ENCODE results near the gene LMBRD2. TPM values are rescaled to one million over a fixed set of nuclear protein-coding genes. Genes with fewer than 3 reads are reported as not detected.

Gene LMBRD2
- total RNA-seq, 2 experiments from 2014 or later = 7.6 to 8.0 TPM

DNA sequence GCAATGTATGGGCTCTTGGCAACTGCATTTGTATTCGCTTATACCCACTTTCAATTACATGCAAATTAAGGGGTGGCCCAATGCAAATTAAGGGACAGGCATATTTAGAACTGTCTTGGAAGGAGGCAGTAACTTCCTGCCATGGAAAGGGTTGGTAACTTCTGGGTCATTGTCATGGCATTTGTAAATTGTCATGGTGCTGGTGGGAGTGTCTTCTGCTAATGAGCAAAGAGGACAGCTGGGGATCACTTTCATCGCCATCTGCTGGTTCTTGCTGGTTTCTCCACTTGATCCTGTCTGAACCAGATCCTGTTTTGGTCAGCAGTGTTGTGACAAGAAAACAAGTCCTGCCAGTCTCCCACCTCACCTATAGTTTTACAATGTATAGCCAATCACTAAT, 61.7 kb downstream of the LMBRD2 start:
- H3K27ac Mint-ChIP-seq = no peak overlapping the region
- no peak overlapping the region for H3K4me3 Mint-ChIP-seq
- intact Hi-C loops (cut with micrococcal nuclease) = no loop called here
- H3K4me1 Mint-ChIP-seq (ENCODE audit: low read depth) = no peaks in the 10 kb centered on the region
- H3K27me3 Mint-ChIP-seq (ENCODE audit: low read depth) = peaks cover 7% of the 10 kb centered on the region
- CTCF ChIA-PET = interaction anchor here (0.7 to 2.7 kb wide), 4 partner anchors 9 to 122 kb away, joined by 3 to 18 read pairs (median 4); no protein-coding TSS in a partner anchor
- H3K9me3 Mint-ChIP-seq = peaks cover 6% of the 10 kb centered on the region
- DNase-seq = peak; percentile 16
- no peaks in the 10 kb centered on the region for H3K36me3 Mint-ChIP-seq (ENCODE audit: low read depth)

DNA sequence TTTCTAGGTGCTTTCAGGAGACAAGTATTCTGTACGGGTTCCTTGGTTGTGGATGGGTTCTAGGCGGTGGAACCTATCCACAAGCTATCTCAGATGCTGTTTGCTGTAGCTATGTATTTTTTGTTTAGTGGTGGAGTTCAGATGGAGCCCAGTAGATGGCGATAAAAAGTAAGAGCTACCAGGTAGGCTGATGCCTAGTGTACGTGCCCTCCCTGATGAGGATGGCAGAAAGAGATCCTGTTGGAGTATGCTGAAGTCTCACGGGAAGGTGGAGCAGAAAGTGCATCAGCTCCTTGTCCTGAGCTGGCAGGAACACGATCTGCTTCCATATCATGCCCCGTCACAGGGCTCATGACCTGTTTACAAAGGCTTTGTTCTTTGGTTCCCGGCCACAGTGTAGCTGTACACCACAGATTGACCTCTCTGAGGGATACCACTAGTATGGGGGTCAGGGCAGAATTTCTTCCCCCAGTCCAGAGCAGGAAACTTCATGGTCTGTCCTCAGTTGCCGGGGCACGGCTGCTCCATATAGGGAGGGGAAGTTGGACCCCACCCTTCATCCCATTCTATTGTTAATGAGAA, 72.4 kb downstream of the LMBRD2 start:
- peaks cover 11% of the 10 kb centered on the region for H3K27me3 Mint-ChIP-seq (ENCODE audit: low read depth)
- no peaks in the 10 kb centered on the region for H3K4me1 Mint-ChIP-seq (ENCODE audit: low read depth)
- no peaks in the 10 kb centered on the region for H3K9me3 Mint-ChIP-seq
- no peaks in the 10 kb centered on the region for H3K36me3 Mint-ChIP-seq (ENCODE audit: low read depth)
- no peak overlapping the region for H3K4me3 Mint-ChIP-seq
- CTCF ChIA-PET = interaction anchor here (0.6 to 2.4 kb wide), 39 partner anchors 8 to 1386 kb away, joined by 3 to 20 read pairs (median 4); partner anchors contain the start of genes SKP2 and UGT3A2
- intact Hi-C loops (cut with micrococcal nuclease) = loop anchor here (1.0 to 5.0 kb wide), 6 partner anchors 72 to 613 kb away; partner anchors contain the start of gene LMBRD2
- DNase-seq = peak; percentile 47
- H3K27ac Mint-ChIP-seq = no peak overlapping the region

DNA sequence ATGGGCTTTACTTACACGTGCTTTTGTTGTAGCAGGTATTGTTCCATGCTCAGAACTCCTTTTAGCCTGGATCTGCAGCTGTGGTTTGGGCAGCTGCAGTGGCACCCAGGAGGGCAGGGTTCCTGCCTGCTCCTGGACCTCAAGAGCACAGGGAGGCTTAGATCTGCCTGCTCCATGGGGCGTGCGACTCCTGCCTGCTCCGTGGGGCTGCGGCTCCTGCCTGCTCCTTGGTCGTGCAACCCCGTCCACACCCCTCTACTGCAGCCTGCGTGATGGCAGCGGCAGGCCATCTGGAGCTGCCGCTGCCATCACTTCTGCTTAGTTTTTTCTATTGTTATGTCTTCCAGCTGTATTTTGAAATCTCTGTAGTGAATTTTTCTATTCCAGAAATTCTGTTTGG, 73.3 kb downstream of the LMBRD2 start:
- intact Hi-C loops (cut with micrococcal nuclease) = loop anchor here (5.0 kb wide), 1 partner anchor 614 kb away; no protein-coding TSS in a partner anchor
- Mint-ChIP-seq H3K27ac (no peak overlapping the region), H3K36me3 (ENCODE audit: low read depth) (no peaks in the 10 kb centered on the region), H3K4me1 (ENCODE audit: low read depth) (no peaks in the 10 kb centered on the region), H3K27me3 (ENCODE audit: low read depth) (peaks cover 4% of the 10 kb centered on the region), H3K4me3 (no peak overlapping the region), H3K9me3 (no peaks in the 10 kb centered on the region)
- no peak for DNase-seq
- CTCF ChIA-PET = interaction anchor here (0.6 to 2.4 kb wide), 31 partner anchors 9 to 618 kb away, joined by 3 to 20 read pairs (median 5); partner anchors contain the start of gene UGT3A2

DNA sequence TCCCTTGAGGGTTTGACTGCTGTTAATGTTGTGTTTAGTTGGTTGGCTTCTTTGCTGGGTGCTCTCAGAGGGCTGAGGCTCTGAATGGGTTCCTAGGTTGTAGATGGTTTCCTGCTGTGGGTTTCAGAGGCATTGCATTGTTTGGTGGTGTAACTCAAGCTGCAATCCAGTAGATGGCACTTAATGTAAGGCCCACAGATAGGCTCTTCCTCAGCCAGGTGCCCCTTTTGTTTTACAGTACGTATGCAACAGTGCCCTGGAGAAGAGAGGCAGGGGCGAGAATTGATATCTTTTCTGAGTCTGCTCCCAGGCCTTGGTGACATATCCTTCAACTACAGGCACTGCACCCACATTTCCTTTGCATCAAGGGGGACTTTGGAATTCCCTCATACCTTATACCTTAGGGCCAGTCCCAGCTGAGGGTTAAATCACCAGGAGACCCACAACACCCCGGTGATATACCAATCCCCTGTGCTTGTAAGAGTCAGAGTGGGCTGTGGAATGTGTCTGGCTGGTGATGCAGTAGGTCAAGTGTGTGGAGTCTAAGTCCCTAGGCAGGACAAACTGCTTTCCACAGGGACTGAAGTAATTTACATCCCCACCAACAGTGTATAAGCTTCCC, 78.0 kb downstream of the LMBRD2 start:
- H3K4me3 Mint-ChIP-seq = no peak overlapping the region
- H3K9me3 Mint-ChIP-seq = no peaks in the 10 kb centered on the region
- H3K4me1 Mint-ChIP-seq (ENCODE audit: low read depth) = peaks cover 4% of the 10 kb centered on the region
- CTCF ChIA-PET = no interaction called here
- H3K36me3 Mint-ChIP-seq (ENCODE audit: low read depth) = no peaks in the 10 kb centered on the region
- intact Hi-C loops (cut with micrococcal nuclease) = no loop called here
- H3K27me3 Mint-ChIP-seq (ENCODE audit: low read depth) = no peaks in the 10 kb centered on the region
- no peak overlapping the region for H3K27ac Mint-ChIP-seq
- peak; percentile 13 for DNase-seq

DNA sequence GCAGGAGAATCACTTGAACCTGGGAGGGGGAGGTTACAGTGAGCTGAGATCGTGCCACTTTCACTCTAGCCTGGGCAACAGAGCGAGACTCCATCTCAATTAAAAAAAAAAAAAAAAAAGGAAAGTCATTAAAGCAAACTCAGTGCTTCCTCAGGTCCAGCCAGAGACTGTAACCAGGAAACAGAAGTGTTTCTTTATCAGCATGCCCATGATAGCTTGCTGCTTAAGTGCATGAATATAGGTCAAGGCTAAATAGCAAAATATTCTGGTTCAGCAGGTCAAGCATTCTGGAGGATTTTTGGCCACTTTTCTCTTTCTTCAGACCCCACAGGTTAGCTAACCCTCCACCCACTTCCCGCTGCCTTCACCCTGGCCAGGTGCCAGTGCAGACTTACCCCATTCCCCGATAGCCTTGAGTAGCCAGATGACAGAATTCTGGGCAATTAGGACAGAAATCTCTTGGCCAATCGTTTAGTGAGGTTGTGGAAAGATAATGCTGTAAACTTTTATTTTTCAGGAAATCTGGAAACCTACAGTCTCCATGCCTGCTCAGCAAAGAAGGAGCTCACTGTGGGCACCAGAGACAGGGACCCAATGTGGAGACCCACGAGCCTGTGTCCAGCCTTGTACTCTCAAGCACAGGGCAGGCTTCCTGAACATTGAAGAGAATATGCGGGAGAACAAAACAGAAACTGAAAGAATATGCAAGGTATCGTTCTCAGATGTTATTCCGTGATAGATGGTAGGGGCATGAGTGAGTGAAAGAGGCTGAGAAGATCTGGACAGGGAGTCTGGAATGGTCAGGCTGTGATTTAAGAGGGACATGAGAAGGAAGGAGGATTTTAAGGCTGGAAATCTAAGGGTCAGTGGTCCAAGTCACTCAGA, 80.8 kb downstream of the LMBRD2 start:
- CTCF ChIA-PET = interaction anchor here (0.6 kb wide), 1 partner anchor 907 kb away, joined by 6 read pairs; no protein-coding TSS in a partner anchor
- H3K27me3 Mint-ChIP-seq (ENCODE audit: low read depth) = peaks cover 19% of the 10 kb centered on the region
- peaks cover 8% of the 10 kb centered on the region for H3K4me1 Mint-ChIP-seq (ENCODE audit: low read depth)
- H3K4me3 Mint-ChIP-seq = peak overlapping the region; percentile 1
- no peaks in the 10 kb centered on the region for H3K9me3 Mint-ChIP-seq
- no peak for DNase-seq
- H3K27ac Mint-ChIP-seq = no peak overlapping the region
- intact Hi-C loops (cut with micrococcal nuclease) = no loop called here
- H3K36me3 Mint-ChIP-seq (ENCODE audit: low read depth) = no peaks in the 10 kb centered on the region

DNA sequence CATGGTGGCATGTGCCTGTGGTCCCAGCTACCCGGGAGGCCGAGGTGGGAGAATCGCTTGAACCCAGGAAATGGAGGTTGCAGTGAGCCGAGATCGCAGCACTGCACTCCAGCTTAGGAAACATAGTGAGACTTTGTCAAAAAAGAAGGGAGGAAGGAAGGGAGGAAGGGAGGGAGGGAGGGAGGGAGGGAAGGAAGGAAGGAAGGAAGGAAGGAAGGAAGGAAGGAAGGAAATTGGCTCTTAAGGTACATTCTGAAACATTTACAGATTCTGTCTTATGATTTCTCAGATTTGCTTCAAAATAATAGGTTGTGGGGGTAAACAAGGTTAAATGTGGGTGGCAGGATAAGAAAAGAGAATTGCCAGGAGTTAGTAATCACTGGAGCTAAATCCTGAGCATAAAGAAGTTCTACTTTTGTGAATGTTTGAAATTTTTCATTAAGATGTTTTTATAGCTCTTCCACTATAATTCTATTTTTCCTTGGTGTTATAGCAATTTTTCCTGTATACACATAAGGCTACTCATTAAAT, 82.9 kb downstream of the LMBRD2 start:
- intact Hi-C loops (cut with micrococcal nuclease) = no loop called here
- Mint-ChIP-seq H3K27ac (no peak overlapping the region), H3K4me1 (ENCODE audit: low read depth) (peaks cover 8% of the 10 kb centered on the region), H3K27me3 (ENCODE audit: low read depth) (peaks cover 28% of the 10 kb centered on the region), H3K9me3 (no peaks in the 10 kb centered on the region), H3K36me3 (ENCODE audit: low read depth) (no peaks in the 10 kb centered on the region), H3K4me3 (no peak overlapping the region)
- CTCF ChIA-PET = interaction anchor here (1.7 kb wide), 1 partner anchor 11 kb away, joined by 8 read pairs; no protein-coding TSS in a partner anchor
- no peak for DNase-seq

DNA sequence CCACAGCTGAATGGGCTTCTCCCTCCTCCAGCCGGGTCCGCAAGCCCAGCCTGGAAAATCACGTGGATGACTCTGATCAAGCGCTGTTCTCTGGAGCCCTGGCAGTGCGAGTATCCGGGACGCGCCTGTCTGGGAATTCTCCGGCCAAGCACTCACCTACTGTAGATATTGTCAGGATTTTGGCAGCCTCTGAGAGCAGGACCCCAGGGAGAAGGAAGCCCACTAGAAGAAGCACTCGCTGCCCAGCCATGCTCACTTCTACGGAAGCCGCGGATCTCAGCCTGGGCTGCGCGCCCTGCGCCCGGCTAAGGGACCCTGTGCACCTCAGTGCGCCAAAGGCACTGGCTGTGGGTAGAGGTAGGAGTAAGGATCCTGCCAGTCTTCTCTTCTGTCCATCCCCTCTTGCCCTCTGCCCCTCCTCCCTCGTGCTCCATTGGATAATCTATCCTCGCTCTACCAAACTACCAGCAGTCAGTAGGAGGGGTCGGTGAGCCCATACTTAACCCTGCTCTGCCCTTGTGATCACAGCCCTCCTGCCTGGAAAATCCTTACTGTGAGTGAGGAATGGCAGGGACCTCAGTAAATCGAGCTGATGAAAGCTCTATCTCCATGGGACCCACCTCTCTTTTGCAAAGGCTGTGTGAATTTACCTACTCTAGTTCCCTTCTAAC, 85.0 kb downstream of the LMBRD2 start, which contains the start of gene UGT3A2:
UGT3A2 (minus strand) TSS at position 343 of the 671 bp plus-strand sequence; CDS start at position 250, 93 bp downstream.
- intact Hi-C loops (cut with micrococcal nuclease) = no loop called here
- Mint-ChIP-seq H3K9me3 (no peaks in the 10 kb centered on the region), H3K27me3 (ENCODE audit: low read depth) (peaks cover 28% of the 10 kb centered on the region)

DNA sequence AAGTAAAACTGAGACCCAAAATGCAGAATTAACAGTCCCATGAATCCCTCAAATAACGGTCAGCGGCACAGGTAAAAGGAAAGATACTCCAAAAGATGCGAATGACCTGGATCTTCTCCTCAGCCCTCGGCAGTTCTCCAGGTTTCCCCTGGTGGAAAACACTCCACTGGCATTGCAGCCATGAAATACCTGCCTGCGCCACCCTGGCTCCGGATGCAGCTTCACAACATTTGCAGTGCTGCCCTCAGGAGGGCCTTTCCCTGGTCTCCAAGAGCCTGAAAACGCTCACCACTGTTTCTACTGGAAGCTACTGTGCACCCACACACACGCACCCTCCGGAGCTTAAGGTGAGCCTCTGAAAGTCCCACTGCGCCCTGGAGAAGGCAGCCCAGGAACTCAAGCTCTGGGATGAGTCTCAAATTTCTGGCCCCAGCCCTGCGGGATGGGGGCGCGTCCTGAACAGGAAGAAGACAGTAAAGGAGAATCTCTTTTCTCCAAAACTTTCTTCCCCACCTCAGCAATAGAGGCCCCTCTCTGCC, 85.6 kb downstream of the LMBRD2 start:
- no peaks in the 10 kb centered on the region for H3K36me3 Mint-ChIP-seq (ENCODE audit: low read depth)
- intact Hi-C loops (cut with micrococcal nuclease) = no loop called here
- no peaks in the 10 kb centered on the region for H3K9me3 Mint-ChIP-seq
- H3K4me1 Mint-ChIP-seq (ENCODE audit: low read depth) = peaks cover 4% of the 10 kb centered on the region
- DNase-seq = no peak
- CTCF ChIA-PET = interaction anchor here (2.2 kb wide), 1 partner anchor 14 kb away, joined by 7 read pairs; no protein-coding TSS in a partner anchor
- H3K4me3 Mint-ChIP-seq = no peak overlapping the region
- H3K27me3 Mint-ChIP-seq (ENCODE audit: low read depth) = peaks cover 28% of the 10 kb centered on the region
- H3K27ac Mint-ChIP-seq = no peak overlapping the region

More for the DNA sequence above, 85.0 kb downstream of the LMBRD2 start, which contains the start of gene UGT3A2:
- H3K4me1 Mint-ChIP-seq (ENCODE audit: low read depth) = peaks cover 8% of the 10 kb centered on the region
- DNase-seq = no peak
- no peak within 1 kb of the TSS for H3K27ac Mint-ChIP-seq
- no peaks in the 10 kb centered on the region for H3K36me3 Mint-ChIP-seq (ENCODE audit: low read depth)
- CTCF ChIA-PET = interaction anchor here (2.2 kb wide), 1 partner anchor 13 kb away, joined by 7 read pairs; no protein-coding TSS in a partner anchor
- H3K4me3 Mint-ChIP-seq = peak within 1 kb of the TSS; percentile 10

DNA sequence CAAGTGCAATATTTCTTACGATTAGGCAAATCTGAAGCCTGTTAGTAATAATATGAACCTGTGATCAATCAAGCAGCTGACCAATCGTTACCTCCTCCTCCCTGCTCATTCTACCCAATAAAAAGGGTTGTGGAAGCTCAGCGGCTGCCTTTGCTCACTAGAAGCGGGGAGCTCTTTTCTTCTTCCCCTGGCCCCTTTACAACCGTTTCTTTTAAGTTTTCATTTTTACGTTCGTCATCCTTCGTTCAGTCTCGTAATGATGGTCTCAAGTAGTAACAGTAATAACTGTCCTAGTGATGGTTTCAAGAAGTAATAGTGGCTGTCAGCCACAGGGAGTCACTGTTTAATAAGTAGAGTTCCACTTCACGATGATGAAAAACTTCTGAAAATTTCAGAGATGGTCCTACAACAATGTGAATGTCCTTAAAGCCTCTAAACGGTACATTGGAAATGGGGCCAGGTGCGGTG, 91.2 kb downstream of the LMBRD2 start:
- no peaks in the 10 kb centered on the region for H3K4me1 Mint-ChIP-seq (ENCODE audit: low read depth)
- intact Hi-C loops (cut with micrococcal nuclease) = no loop called here
- H3K9me3 Mint-ChIP-seq = no peaks in the 10 kb centered on the region
- H3K4me3 Mint-ChIP-seq = no peak overlapping the region
- H3K27ac Mint-ChIP-seq = no peak overlapping the region
- CTCF ChIA-PET = interaction anchor here (0.7 to 2.4 kb wide), 2 partner anchors 19 to 37 kb away, joined by 4 to 6 read pairs; no protein-coding TSS in a partner anchor
- H3K27me3 Mint-ChIP-seq (ENCODE audit: low read depth) = peaks cover 18% of the 10 kb centered on the region
- no peak for DNase-seq
- H3K36me3 Mint-ChIP-seq (ENCODE audit: low read depth) = no peaks in the 10 kb centered on the region

DNA sequence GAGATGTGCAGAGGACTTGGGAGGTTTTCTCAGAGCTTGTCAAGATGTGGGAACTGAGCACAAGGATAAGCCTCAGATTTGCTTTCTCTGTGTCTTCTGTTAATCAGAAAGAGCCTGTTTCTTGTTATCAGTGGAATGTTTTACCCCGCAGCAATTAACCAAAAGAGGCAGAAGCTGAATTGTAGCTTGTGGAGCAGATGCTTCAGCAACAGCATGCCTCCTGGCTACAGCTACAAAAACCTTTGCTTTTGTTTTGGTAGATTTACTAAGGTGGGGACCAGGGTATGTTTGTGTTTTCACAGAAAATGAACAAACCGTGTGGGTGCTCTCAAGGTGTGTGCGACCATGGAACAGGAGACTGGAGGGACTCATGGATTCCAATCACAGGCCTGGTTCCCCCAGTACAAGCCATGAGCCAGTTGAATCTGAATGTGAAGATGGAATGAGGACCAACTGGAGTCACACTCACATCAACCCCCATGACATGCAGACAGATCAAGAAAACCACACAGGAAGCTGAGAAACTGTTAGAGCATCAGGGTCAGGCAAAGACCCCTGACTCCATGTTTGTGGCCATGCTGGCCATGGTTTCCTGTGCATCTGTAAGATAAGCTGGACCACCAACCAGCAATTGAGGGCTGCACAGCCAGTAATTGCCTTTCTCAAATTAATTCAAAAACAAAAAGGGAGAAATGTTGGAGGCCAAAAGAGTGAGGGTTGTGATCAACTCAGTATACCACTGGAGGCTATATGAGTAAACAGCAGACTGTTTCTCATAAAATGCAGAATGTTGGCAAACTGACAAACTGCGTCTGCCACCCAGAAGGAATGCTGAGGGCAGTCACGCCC, 91.9 kb downstream of the LMBRD2 start:
- no peak overlapping the region for H3K27ac Mint-ChIP-seq
- intact Hi-C loops (cut with micrococcal nuclease) = no loop called here
- CTCF ChIA-PET = interaction anchor here (0.6 to 2.4 kb wide), 3 partner anchors 20 to 255 kb away, joined by 3 to 6 read pairs (median 4); no protein-coding TSS in a partner anchor
- no peak for DNase-seq
- no peaks in the 10 kb centered on the region for H3K4me1 Mint-ChIP-seq (ENCODE audit: low read depth)
- no peaks in the 10 kb centered on the region for H3K36me3 Mint-ChIP-seq (ENCODE audit: low read depth)
- peaks cover 17% of the 10 kb centered on the region for H3K27me3 Mint-ChIP-seq (ENCODE audit: low read depth)
- no peaks in the 10 kb centered on the region for H3K9me3 Mint-ChIP-seq
- H3K4me3 Mint-ChIP-seq = no peak overlapping the region
